Measurements from ENCODE around the gene CSTPP1.
"Not testable (repeated sequence)": the region's sequence is repeated elsewhere in the genome, so short reads cannot be mapped to it uniquely, and the experiment has no call there.

Gene CSTPP1

DNA sequence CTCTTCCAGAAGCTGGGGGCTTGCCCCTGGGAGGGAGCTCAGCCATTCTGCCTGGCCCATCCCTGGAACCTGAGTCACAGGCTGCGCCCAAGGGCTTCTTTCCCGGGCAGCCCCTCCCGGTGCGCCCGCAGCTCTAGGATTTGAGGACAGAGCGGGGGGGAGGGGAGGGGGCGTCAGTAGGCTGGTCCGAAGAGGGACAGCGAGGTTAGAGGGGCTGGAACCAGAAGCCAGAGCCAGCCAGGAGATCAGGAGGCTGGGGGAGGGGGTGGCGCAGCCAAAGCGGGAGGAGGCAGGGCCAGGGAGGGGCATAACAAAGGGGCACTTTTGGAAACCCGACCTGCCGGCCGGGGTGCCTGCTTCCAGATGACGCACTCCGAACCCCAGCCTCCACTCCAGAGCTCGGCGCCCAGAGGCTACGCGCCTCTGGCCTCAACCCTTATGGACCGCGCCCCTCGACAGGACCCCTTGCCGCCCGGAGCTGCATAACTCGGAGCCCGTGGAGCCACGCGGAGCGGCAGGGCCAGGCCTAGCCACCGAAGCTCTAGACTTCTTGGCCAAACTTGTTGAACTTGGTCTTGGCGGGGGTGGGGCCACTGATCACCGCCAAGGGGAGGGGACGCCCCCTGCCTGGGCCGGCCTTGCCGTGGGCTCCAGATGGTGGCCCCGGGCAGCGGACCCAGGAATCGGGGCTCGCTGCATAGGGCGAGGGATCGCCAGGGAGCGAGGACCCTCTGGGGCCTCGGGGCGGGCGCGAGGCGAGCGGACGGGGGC lies 248.9 kb downstream of the CSTPP1 start:
- peak in 1 of 2 experiments; percentile 26 for DNase-seq

DNA sequence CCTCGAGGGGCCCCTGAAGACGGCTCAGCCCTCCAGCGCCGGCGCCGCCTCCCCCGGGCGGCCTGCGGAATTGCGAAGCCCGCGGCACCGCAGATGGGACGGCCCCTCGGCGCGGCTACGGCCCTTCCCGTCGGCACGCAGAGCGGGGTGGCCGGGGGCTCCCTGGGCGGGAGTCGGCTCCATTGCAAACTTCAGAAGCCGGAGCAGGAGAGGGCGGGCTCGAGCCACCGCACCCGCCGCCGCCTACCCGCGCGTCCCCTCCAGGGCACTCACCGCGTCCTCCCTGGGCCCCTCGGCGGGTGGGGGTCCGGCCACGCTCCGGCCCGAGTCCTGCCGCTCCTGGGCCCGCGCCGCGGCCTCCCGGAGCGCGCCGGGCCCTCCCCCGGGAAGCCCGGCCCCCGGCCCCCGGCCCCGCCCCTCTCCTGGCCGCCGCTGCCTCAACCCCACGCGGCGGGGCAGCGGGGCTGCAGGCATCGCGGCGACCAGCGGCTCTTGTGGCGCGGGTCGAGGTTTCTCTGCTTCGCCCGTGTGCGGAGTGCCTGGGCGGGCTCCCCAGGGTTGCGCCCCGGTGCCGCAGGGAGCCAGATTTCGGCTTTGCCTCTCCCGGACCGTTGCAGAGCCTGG lies 249.6 kb downstream of the CSTPP1 start, which contains the start of gene PACSIN3:
Gene PACSIN3, minus strand, starts transcription at position 359 of the 624 bp plus-strand sequence. CDS start 3,707 bp downstream, outside the sequence.
- DNase-seq = peak in 1 of 2 experiments; percentile 38

DNA sequence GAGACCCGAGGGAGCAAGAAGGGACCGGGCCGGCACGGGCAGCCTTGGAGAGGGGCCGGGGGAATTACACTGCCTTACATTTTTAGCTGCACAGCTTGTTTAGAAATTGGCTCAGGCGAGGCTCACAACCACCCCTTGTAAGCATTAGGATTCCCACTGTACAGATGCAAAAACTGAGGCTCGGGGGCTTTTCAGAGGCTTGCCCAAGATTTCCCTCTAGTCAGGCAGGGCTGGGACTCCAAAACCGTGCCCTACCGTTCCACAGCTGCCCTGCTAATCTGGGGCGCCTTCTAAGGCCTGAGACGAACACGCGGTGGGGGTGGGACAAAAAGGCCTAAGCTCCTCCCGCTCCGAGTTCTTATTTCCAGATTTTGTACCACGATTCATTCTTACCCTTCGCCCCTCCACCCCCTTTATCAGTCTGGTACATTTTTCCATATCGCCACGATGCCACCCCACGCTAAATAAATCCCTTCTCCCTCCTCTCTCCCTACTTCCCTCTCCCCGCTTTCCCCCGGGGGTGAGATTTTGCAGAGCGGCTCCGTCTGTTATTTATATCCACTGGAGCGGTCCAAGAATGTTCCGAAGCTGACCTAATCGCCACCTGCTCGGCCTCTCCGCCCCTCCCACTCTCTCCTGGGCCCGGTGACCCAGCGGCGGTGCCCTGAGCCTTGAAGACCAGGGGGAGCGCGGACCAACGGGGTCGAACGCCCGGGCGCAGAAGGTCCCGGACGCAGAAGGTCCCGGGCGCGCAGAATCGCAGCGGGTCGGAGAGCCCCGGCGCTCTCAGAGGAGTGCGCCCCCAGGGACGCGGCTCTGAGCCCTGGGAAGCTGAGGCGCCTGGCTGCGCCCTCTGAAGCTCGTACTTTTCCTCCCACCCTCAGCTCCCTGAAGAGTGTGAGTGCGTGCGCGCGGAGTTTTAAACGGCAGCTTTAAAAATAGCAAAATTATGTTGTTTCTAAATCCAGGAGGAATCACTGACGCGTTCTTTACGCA lies 250.4 kb downstream of the CSTPP1 start:
- no peak for DNase-seq

DNA sequence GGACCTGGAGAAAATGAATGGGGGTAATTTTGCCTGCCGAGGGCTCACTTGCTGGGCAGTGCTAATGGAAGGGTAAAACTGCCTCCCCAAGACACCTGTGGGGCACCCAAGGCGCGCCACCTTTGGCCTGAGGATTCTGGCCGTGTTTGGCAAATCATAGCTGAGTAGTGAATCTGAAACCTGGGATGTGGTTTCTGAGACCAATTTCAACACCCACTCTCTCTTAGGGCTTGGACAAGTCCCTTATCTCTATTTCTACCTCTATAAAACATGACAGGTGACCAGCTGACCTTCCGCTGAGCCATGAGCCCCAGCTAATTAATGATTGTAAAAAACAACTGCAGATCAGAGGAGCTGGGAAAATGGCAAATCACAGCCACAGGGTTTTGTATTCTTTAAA lies 251.2 kb downstream of the CSTPP1 start:
- DNase-seq = no peak

DNA sequence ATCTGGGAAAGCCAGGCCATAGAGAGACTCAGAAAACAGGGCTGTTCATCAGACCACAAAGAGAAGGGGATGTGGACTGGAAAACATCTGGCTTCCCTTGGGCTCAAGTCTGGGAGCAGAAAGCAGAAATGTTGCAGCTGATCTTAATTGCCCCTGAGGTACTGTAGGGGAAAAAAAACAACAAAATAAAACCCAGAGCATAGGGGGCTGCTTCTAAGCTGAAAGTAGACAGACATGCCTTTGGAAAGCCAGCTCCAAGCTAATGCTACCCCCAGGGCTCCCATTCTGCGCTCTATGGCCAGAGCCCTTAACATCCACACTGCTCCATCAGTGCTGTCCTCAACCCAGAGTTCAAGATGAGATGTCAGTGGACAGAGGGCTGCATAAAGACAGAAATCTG lies 251.7 kb downstream of the CSTPP1 start:
- DNase-seq = no peak

DNA sequence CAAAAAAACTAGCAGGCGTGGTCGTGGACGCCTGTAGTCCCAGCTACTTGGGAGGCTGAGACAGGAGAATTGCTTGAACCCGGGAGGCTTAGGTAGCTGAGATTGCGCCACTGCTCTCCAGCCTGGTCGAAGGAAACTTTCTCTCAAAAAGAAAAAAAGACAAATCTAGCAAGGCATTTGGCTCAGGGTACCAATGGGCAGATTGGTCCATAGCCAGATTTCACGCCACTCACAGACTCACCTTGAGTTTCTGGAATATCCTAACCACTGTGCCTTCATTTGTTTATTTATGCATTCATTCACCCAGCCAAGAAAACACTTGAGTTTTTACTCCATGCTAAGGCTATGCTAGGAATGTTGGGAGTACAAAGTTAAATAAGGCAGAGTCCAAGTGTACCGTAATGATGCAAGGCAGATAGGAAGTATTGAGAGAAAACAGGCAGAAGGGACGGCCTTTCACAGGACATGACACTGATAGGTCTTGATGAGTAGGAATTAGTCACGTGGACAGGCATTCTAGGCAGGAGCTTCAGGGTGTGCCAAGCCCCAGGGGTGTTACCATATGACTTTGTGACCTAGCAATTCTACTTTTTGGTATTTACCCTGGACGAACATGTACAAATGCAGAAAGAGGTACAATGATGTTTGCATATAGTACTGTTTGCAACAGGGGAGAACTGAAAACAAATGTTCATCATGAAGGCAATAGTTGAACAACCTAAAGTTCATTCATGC lies 252.7 kb downstream of the CSTPP1 start:
- DNase-seq = no peak

GRCh38 chr11:47191137-47191536 lies 254.6 kb downstream of the CSTPP1 start:
- not testable (repeated sequence) for DNase-seq

DNA sequence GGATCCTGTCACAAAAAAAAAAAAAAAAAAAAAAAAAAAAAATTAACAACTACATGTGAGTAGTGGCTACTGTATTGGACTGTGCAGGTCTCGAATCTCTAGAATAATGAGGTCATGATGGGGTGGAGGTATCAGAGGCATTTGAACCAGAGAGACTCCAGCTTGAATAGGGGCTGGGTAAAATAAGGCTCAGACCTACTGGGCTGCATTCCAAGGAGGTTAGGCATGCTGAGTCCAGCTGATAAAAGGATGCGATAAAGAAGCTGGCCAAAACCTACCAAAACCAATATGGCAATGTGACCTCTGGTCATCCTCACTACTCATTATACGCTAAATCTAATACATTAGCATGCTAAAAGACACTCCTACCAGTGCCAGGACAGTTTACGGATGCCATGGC lies 255.6 kb downstream of the CSTPP1 start:
- DNase-seq = no peak

GRCh38 chr11:47198161-47198560 lies 261.6 kb downstream of the CSTPP1 start:
- DNase-seq = not testable (repeated sequence)

DNA sequence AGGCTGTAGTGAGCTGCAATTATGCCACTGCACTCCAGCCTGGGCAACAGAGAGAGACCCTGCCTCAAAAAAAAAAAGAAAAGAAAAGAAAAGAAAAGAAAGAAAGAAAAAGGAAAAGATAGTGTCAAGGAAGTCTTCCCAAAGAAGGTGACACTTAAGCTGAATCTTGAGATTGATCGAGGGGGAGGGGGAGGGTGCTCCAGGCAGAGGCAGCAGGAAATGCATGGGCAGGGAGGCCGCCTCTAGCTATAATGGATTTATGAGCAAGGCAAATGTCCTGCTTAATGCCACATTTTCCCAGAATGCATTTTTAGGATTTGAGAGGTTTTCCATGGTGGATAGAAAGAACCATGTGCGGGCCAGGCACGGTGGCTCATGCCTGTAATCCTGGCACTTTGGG lies 264.5 kb downstream of the CSTPP1 start:
- DNase-seq = no peak

GRCh38 chr11:47202576-47202975 lies 266.0 kb downstream of the CSTPP1 start:
- DNase-seq = no peak

DNA sequence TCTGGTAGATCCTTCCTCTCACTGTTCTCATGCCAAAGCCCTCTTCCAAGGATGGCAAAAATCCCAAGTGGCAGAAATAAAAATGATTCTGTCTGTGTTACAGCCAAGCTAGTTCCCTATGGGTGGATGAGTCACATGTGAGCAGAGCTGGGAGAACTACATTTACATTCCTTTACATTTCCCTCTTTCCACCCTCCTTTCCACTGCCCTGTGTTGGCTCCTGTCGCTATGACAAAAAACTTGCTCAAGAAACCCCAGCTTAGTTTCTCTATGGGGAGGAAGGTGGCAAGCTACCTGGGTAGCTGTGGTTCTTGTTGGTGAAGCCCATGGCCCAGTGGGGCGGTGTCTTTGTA lies 268.1 kb downstream of the CSTPP1 start:
- DNase-seq = no peak

GRCh38 chr11:47206577-47206976 lies 270.0 kb downstream of the CSTPP1 start:
- DNase-seq = not testable (repeated sequence)

DNA sequence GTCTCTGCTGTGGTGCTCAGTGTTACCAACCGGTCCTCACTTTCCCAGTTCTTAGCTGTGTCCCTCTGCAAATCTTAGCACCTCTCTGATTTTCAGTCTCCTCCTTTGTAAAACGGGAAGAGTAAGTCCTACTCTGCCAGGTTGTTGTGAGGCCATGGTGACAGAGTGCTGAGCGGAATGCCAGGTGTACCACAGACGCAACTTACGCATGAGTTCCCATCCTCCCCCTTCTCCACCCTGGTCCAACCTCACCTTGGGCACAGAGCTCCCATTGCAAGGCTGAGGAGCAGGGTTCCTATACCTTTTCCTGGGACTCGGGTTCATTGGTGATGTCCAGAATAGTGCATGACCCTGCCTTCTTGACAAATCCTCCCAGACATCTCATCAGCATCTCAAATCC lies 270.9 kb downstream of the CSTPP1 start:
- no peak for DNase-seq

DNA sequence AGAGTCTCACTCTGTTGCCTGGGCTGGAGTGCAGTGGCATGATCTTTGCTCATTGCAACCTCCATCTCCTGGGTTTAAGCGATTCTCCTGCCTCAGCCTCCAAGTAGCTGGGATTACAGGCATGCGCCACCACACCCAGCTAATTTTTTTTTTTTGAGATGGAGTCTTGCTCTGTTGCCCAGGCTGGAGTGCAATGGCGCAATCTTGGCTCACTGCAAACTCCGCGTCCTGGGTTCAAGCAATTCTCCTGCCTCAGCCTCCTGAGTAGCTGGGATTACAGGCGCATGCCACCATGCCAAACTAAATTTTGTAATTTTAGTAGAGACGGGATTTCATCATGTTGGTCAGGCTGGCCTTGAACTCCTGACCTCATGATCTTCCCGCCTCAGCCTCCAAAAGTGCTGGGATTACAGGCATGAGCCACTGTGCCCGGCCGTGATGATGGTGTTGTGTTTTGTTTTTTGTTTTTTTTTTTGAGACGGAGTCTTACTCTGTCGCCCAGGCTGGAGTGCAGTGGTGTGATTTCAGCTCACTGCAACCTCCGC lies 271.5 kb downstream of the CSTPP1 start:
- DNase-seq = not testable (repeated sequence)

GRCh38 chr11:47208628-47209027 lies 272.1 kb downstream of the CSTPP1 start:
- DNase-seq = no peak

Measured in NCI-H446 (cell line).